Esophagus squamous epithelium (tissue), 4 donors: ENCODE results near the gene LHX4.

Source experiments
- POLR2A ChIP-seq, 4 donors: fragments of 450-650 bp; IDR thresholded peaks; one replicate each; pipeline ENCODE4 v1.6.1; 2017; ENCODE audit warnings: antibody characterized with exemption in 4 of 4, mild to moderate bottlenecking in 4 of 4, moderate library complexity in 3 of 4
- TF ChIP-seq, protein P1 (sequence below), 6 experiments: fragments of 450-650 bp in 4 of 6; fragments of 200-600 bp in 2 of 6; sonication (generic) in 2 of 6; IDR thresholded peaks; one replicate each; pipeline ENCODE4 v1.5.1; 2016 to 2019; ENCODE audit warnings: antibody characterized with exemption in 6 of 6, mild to moderate bottlenecking in 4 of 6, moderate library complexity in 4 of 6

DNA sequence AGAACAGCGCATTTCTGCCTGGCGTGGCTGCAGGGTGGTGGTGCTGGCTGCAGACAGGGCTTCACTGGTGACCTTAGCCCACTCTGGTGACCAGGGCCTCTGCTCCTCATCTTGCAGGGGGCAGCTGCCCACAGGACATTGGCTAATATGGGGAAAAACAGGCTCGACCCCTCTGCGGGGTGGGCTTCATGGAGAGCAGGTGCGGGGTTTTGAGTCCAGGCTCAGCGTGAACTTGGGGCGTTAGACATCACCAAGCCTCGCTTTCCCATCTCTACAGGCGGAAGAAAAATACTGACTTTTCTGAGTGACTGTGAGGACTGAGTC, 24.4 kb downstream of the LHX4 start:
- TF ChIP-seq, protein P1, sequence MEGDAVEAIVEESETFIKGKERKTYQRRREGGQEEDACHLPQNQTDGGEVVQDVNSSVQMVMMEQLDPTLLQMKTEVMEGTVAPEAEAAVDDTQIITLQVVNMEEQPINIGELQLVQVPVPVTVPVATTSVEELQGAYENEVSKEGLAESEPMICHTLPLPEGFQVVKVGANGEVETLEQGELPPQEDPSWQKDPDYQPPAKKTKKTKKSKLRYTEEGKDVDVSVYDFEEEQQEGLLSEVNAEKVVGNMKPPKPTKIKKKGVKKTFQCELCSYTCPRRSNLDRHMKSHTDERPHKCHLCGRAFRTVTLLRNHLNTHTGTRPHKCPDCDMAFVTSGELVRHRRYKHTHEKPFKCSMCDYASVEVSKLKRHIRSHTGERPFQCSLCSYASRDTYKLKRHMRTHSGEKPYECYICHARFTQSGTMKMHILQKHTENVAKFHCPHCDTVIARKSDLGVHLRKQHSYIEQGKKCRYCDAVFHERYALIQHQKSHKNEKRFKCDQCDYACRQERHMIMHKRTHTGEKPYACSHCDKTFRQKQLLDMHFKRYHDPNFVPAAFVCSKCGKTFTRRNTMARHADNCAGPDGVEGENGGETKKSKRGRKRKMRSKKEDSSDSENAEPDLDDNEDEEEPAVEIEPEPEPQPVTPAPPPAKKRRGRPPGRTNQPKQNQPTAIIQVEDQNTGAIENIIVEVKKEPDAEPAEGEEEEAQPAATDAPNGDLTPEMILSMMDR (IDR thresholded peaks at IDR 0.05) = no peak
- TF ChIP-seq POLR2A (IDR thresholded peaks at IDR 0.05) = no peak
